ENCODE results near the gene CLCN3.

DNA sequence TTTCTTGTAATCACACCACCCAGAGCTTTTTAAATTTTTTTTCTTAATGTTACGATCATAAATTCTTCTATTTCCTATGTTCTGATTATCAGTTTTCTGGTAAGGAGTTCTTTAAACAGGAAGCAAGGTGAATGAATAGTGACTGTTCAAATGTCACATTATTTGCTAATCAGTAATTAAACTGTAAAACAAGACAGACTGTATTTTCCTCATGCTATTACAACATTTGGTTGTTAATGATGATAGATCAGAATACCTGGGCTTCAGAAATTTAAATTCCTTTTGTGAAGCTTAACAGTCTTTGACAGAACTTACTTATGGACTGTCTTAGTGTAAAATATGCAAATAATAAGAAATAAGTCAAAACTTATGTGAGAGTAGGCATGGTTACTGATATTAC, 41.4 kb downstream of the CLCN3 start:
- no peak for TF ChIP-seq CTCF (IDR thresholded peaks at IDR 0.05)
- TF ChIP-seq, protein P1, sequence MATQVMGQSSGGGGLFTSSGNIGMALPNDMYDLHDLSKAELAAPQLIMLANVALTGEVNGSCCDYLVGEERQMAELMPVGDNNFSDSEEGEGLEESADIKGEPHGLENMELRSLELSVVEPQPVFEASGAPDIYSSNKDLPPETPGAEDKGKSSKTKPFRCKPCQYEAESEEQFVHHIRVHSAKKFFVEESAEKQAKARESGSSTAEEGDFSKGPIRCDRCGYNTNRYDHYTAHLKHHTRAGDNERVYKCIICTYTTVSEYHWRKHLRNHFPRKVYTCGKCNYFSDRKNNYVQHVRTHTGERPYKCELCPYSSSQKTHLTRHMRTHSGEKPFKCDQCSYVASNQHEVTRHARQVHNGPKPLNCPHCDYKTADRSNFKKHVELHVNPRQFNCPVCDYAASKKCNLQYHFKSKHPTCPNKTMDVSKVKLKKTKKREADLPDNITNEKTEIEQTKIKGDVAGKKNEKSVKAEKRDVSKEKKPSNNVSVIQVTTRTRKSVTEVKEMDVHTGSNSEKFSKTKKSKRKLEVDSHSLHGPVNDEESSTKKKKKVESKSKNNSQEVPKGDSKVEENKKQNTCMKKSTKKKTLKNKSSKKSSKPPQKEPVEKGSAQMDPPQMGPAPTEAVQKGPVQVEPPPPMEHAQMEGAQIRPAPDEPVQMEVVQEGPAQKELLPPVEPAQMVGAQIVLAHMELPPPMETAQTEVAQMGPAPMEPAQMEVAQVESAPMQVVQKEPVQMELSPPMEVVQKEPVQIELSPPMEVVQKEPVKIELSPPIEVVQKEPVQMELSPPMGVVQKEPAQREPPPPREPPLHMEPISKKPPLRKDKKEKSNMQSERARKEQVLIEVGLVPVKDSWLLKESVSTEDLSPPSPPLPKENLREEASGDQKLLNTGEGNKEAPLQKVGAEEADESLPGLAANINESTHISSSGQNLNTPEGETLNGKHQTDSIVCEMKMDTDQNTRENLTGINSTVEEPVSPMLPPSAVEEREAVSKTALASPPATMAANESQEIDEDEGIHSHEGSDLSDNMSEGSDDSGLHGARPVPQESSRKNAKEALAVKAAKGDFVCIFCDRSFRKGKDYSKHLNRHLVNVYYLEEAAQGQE (IDR thresholded peaks at IDR 0.05; ENCODE audit: insufficient read depth in 1 of 2, low read depth in 2 of 2, low read length in 1 of 2), result no peak
- TF ChIP-seq TCF7L2 (IDR thresholded peaks at IDR 0.05; ENCODE audit: low read depth, low read length), result no peak

Measured in Panc1 (cell line).